ENCODE measurements around the gene CASP3. TPM values are rescaled to one million over a fixed set of nuclear protein-coding genes. Genes with fewer than 3 reads are reported as not detected.

The CASP3 gene
- total and polyA plus RNA-seq, 5 donors from 2014 or later: 11.5 to 26.1 (median 14.2) TPM

DNA sequence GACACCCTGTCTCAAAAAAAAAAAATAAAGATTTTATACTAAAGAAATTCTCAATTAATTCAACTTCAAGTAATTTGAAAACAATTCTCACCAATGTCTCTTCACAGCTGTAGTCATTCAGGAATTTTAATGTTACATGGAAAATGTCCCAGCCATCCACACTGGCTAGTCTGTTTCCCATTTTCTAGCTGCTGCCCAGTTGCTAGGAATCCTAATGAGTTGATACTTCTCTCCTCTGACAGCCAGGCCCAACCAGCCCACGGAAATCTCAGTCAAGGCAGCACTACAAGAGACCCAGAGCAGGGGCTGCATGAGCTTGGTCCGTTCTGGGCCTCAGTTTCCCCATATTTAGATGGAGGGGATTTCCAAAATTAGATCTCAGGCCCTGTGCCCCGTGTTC, 59.1 kb downstream of the CASP3 start:
- Mint-ChIP-seq H3K27me3 (peaks cover 12% of the 10 kb centered on the region), H3K9me3 (peaks cover 0 to 1% (median 0%) of the 10 kb centered on the region in 7 donors), H3K4me3 (no peak overlapping the region), H3K27ac (no peak overlapping the region), H3K4me1 (peaks cover 0 to 3% (median 3%) of the 10 kb centered on the region in 4 donors), H3K36me3 (no peaks in the 10 kb centered on the region)
- Histone ChIP-seq H3K4me3 (ENCODE audit: low read depth, low read length) (no peak overlapping the region), H3K4me1 (ENCODE audit: control insufficient read depth, insufficient read depth, low read length, poor library complexity, severe bottlenecking) (no peaks in the 10 kb centered on the region), H3K9me3 (ENCODE audit: control insufficient read depth in 2 of 2, low read length in 2 of 2) (no peaks in the 10 kb centered on the region), H3K36me3 (ENCODE audit: control insufficient read depth, insufficient read depth, low read length) (no peaks in the 10 kb centered on the region), H3K27me3 (ENCODE audit: control insufficient read depth, insufficient read depth, low read length) (no peaks in the 10 kb centered on the region), H3K27ac (ENCODE audit: insufficient read depth, low read length, poor library complexity, severe bottlenecking) (no peak overlapping the region)
- ATAC-seq (ENCODE audit: low read depth in 2 of 2) (no peak), DNase-seq (no peak)

DNA sequence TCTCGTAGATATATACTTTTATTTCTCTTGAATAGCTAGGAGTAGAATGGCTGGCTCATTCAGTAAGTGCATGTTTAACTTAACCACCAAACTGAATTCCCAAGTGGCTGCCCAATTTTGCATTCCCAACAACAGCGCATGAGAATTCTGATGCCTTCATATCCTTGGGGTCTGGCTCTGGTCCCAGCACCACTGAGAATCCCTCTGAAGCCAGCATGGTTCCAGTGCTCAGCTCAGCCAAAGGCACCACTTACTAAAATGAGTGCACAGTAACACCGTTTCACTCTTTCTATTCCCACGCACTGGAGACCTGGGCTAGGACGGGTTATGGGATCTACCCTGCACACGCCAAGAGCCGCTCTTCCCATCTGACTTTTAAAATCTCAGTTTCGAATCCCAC, 60.4 kb downstream of the CASP3 start:
- Mint-ChIP-seq H3K36me3 (no peaks in the 10 kb centered on the region), H3K27me3 (peaks cover 4% of the 10 kb centered on the region), H3K9me3 (peaks cover 0 to 1% (median 0%) of the 10 kb centered on the region in 7 donors), H3K4me3 (no peak overlapping the region), H3K27ac (no peak overlapping the region), H3K4me1 (peaks cover 3 to 16% (median 13%) of the 10 kb centered on the region in 4 donors)
- Histone ChIP-seq H3K4me1 (ENCODE audit: control insufficient read depth, insufficient read depth, low read length, poor library complexity, severe bottlenecking) (peaks cover 6% of the 10 kb centered on the region), H3K27me3 (ENCODE audit: control insufficient read depth, insufficient read depth, low read length) (no peaks in the 10 kb centered on the region), H3K27ac (ENCODE audit: insufficient read depth, low read length, poor library complexity, severe bottlenecking) (no peak overlapping the region), H3K36me3 (ENCODE audit: control insufficient read depth, insufficient read depth, low read length) (no peaks in the 10 kb centered on the region), H3K9me3 (ENCODE audit: control insufficient read depth in 2 of 2, low read length in 2 of 2) (no peaks in the 10 kb centered on the region), H3K4me3 (ENCODE audit: low read depth, low read length) (no peak overlapping the region)
- no peak for ATAC-seq (ENCODE audit: low read depth in 2 of 2)
- DNase-seq: no peak

DNA sequence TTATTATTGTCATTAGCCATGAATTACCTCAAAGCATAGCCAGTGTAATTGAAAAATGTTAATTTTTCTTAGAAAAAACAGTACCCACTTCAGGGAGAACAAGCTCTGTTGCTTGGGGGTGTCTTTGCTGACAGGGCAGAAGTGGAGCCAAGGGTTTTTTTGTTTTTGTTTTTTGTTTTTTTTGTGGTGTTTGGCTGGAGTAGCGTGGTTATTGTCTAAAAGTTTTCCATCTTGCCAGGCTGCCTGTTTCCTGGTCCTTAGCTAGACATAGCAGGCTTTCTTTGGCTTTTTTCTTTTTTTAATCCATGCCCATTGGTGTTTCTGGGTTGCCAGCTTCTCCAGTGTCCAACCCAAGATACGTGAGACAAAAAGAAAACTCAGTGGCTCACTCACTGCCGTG, 61.5 kb downstream of the CASP3 start:
- DNase-seq: no peak
- H3K9me3 ChIP-seq (ENCODE audit: control insufficient read depth in 2 of 2, low read length in 2 of 2): no peaks in the 10 kb centered on the region
- peaks cover 11% of the 10 kb centered on the region for H3K4me1 ChIP-seq (ENCODE audit: control insufficient read depth, insufficient read depth, low read length, poor library complexity, severe bottlenecking)
- ATAC-seq (ENCODE audit: low read depth in 2 of 2): no peak
- H3K36me3 ChIP-seq (ENCODE audit: control insufficient read depth, insufficient read depth, low read length): no peaks in the 10 kb centered on the region
- peaks cover 0 to 1% (median 0%) of the 10 kb centered on the region in 7 donors for H3K9me3 Mint-ChIP-seq
- no peaks in the 10 kb centered on the region for H3K27me3 ChIP-seq (ENCODE audit: control insufficient read depth, insufficient read depth, low read length)
- H3K27me3 Mint-ChIP-seq: peaks cover 4% of the 10 kb centered on the region
- H3K4me1 Mint-ChIP-seq: peaks cover 9 to 25% (median 18%) of the 10 kb centered on the region in 4 donors
- H3K36me3 Mint-ChIP-seq: no peaks in the 10 kb centered on the region
- no peak overlapping the region for H3K27ac ChIP-seq (ENCODE audit: insufficient read depth, low read length, poor library complexity, severe bottlenecking)
- H3K27ac Mint-ChIP-seq: no peak overlapping the region
- no peak overlapping the region for H3K4me3 Mint-ChIP-seq
- H3K4me3 ChIP-seq (ENCODE audit: low read depth, low read length): no peak overlapping the region

DNA sequence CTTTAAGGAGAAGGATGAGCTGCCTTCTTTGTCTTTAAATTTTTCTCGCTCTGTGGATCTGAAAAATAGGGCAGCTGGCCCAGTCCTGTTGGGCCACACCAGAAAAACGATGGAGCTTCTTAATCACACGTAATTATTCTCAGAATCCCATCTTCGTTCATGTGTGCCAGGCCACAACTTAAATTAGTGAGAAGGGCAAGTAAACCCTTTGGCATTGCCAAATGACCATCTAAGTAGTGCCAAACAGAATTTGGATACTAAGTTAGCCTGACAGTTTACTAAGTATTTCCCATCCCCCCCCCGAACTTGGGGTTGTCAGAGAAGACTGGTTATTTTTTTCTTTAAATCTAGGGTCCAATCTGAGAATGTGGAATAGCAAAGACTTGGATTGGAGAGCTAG, 62.0 kb downstream of the CASP3 start:
- Mint-ChIP-seq H3K4me1 (peaks cover 9 to 25% (median 18%) of the 10 kb centered on the region in 4 donors), H3K9me3 (peaks cover 0 to 1% (median 0%) of the 10 kb centered on the region in 7 donors), H3K27ac (no peak overlapping the region), H3K36me3 (no peaks in the 10 kb centered on the region), H3K4me3 (no peak overlapping the region), H3K27me3 (peaks cover 4% of the 10 kb centered on the region)
- H3K27ac ChIP-seq (ENCODE audit: insufficient read depth, low read length, poor library complexity, severe bottlenecking): no peak overlapping the region
- H3K9me3 ChIP-seq (ENCODE audit: control insufficient read depth in 2 of 2, low read length in 2 of 2): no peaks in the 10 kb centered on the region
- DNase-seq (no peak), ATAC-seq (ENCODE audit: low read depth in 2 of 2) (no peak)
- no peak overlapping the region for H3K4me3 ChIP-seq (ENCODE audit: low read depth, low read length)
- H3K27me3 ChIP-seq (ENCODE audit: control insufficient read depth, insufficient read depth, low read length): no peaks in the 10 kb centered on the region
- H3K36me3 ChIP-seq (ENCODE audit: control insufficient read depth, insufficient read depth, low read length): no peaks in the 10 kb centered on the region
- H3K4me1 ChIP-seq (ENCODE audit: control insufficient read depth, insufficient read depth, low read length, poor library complexity, severe bottlenecking): peaks cover 11% of the 10 kb centered on the region

DNA sequence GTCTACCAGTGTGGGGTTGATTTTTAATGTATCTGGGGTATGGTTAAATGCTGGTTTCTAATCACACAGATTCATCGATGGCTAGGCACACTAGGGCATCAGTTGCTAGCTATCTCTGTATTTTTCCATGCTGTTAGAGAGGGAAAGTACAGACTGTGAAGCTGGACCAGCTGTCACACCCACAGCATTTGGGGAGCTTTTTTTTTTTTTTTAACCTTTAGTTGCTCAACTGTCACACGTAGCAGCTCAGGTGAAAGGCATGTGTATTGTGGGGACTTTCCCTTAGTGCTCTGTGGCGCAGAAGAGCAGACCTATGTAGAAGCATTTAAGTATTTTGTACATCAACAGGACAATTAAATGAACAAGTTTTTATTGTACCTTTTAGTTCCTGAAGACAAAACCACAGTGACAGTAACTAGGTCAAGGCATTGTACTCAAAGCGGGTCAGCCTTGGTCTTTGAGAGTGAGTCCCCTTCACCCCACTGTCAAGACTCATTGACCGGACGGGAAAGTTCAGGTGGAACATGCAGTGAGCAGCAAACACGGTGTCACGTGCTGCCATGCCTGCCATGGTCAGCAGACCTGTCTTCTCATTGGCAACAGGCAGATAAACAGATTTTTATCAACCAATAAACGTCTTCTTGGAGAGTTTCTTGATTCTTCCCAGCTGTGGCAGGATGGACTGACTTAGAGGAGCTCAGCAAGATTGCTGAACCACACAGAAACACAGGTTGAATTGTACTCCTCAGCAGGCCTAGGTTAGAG, 65.3 kb downstream of the CASP3 start:
- peak in 1 of 2 donors; percentile 56 for ATAC-seq (ENCODE audit: low read depth in 2 of 2)
- Mint-ChIP-seq H3K9me3 (peaks cover 0 to 9% (median 3%) of the 10 kb centered on the region in 7 donors), H3K4me1 (peaks cover 9 to 25% (median 18%) of the 10 kb centered on the region in 4 donors), H3K27ac (peak overlapping the region; percentile 66 to 81 (median 79)), H3K36me3 (peaks cover 3% of the 10 kb centered on the region), H3K27me3 (no peaks in the 10 kb centered on the region), H3K4me3 (peak overlapping the region in 2 of 4 donors; percentile 37 to 44)
- H3K36me3 ChIP-seq (ENCODE audit: control insufficient read depth, insufficient read depth, low read length): no peaks in the 10 kb centered on the region
- H3K4me3 ChIP-seq (ENCODE audit: low read depth, low read length): peak overlapping the region; percentile 15
- H3K4me1 ChIP-seq (ENCODE audit: control insufficient read depth, insufficient read depth, low read length, poor library complexity, severe bottlenecking): peaks cover 11% of the 10 kb centered on the region
- DNase-seq: peak in 2 of 3 donors; percentile 14 to 70
- no peak overlapping the region for H3K27ac ChIP-seq (ENCODE audit: insufficient read depth, low read length, poor library complexity, severe bottlenecking)
- H3K27me3 ChIP-seq (ENCODE audit: control insufficient read depth, insufficient read depth, low read length): no peaks in the 10 kb centered on the region
- no peaks in the 10 kb centered on the region for H3K9me3 ChIP-seq (ENCODE audit: control insufficient read depth in 2 of 2, low read length in 2 of 2)

Other genes with a start within 250 kb of the CASP3 start
- gene IRF2, start 174.9 kb downstream of the CASP3 start, total RNA-seq: 63.4 TPM
- gene IRF2, start 174.9 kb downstream of the CASP3 start, polyA plus RNA-seq: 100 to 1,000 TPM in 2 of 4 donors, 10 to 100 TPM in 2; 96.8 to 112 (median 102) TPM
- gene PRIMPOL, start 291 bp upstream of the CASP3 start, total RNA-seq: 10.1 TPM
- 10 to 100 TPM; 11.4 to 20.1 (median 17.0) TPM for gene PRIMPOL, start 291 bp upstream of the CASP3 start, polyA plus RNA-seq
- 11.0 TPM for gene CENPU, start 84.6 kb upstream of the CASP3 start, total RNA-seq
- 1 to 10 TPM; 2.5 to 6.9 (median 3.5) TPM for gene CENPU, start 84.6 kb upstream of the CASP3 start, polyA plus RNA-seq
- 21.0 TPM for gene ACSL1, start 176.5 kb upstream of the CASP3 start, total RNA-seq
- gene ACSL1, start 176.5 kb upstream of the CASP3 start, polyA plus RNA-seq: 1 to 10 TPM; 6.8 to 9.9 (median 8.2) TPM

Measured in CD4-positive, CD25-positive, alpha-beta regulatory T cell (primary cell).